A673 (cell line): ENCODE results near the gene SHC3. TPM values are rescaled to one million over a fixed set of nuclear protein-coding genes. Genes with fewer than 3 reads are reported as not detected.

Experiments used
- BruUV-seq: library from RNA; stranded (reverse); fragments of 400-500 nt; replicated peaks from 2 replicates; lab custom pipeline; 2021; lab: Mats Ljungman, UMichigan
- CTCF ChIA-PET: fragments of 300-600 bp; sonication (Branson Sonifier 250); formaldehyde crosslinking; loops from one replicate; lab custom pipeline; 2022; ENCODE audit warnings: antibody characterized with exemption; lab: Charles Lee
- POLR2A ChIA-PET: fragments of 300-600 bp; sonication (Branson Sonifier 250); formaldehyde crosslinking; loops from one replicate; lab custom pipeline; 2022; ENCODE audit warnings: antibody characterized with exemption; ENCODE audit not compliant: low non-redundant PET; lab: Charles Lee
- DNase-seq: peaks from one replicate; pipeline ENCODE4 v3.0.0-alpha.2; 2015; ENCODE audit warnings: low spot score
- H3K27ac ChIP-seq: fragments of 200-600 bp; sonication (generic); 2 replicates; pipeline ENCODE4 v1.5.1; 2016; ENCODE audit warnings: mixed run types, low read depth, mild to moderate bottlenecking, mixed read lengths, antibody characterized with exemption, low read length; ENCODE audit not compliant: poor library complexity, severe bottlenecking
- H3K27me3 ChIP-seq: fragments of 200-600 bp; sonication (generic); replicated peaks from 2 replicates; pipeline ENCODE4 v1.6.1; 2017; ENCODE audit warnings: mixed run types, low read depth, mild to moderate bottlenecking, mixed read lengths, antibody characterized with exemption, low read length; ENCODE audit not compliant: insufficient read depth, poor library complexity
- H3K36me3 ChIP-seq: fragments of 200-600 bp; sonication (generic); 2 replicates; pipeline ENCODE4 v1.6.1; 2016; ENCODE audit warnings: mixed run types, mild to moderate bottlenecking, mixed read lengths, antibody characterized with exemption, low read length; ENCODE audit not compliant: insufficient read depth, poor library complexity, severe bottlenecking
- H3K4me1 ChIP-seq: fragments of 200-600 bp; sonication (generic); 2 replicates; pipeline ENCODE4 v1.6.1; 2017; ENCODE audit warnings: mixed run types, mild to moderate bottlenecking, mixed read lengths, antibody characterized with exemption, low read length; ENCODE audit not compliant: insufficient read depth, poor library complexity, severe bottlenecking
- H3K4me3 ChIP-seq: fragments of 200-600 bp; sonication (generic); 2 replicates; pipeline ENCODE4 v1.5.1; 2016; ENCODE audit warnings: low read depth, mixed run types, mild to moderate bottlenecking, mixed read lengths, low read length; ENCODE audit not compliant: poor library complexity, severe bottlenecking
- H3K9me3 ChIP-seq: fragments of 200-600 bp; sonication (generic); 2 replicates; pipeline ENCODE4 v1.6.1; 2016; ENCODE audit warnings: mixed run types, low read depth, mild to moderate bottlenecking, mixed read lengths, antibody characterized with exemption, low read length; ENCODE audit not compliant: poor library complexity, severe bottlenecking
- CTCF ChIP-seq: fragments of 300-800, 200-600 bp; sonication (generic); conservative IDR thresholded peaks from 2 replicates; pipeline ENCODE4 v1.5.1; 2017; ENCODE audit warnings: low read depth, mild to moderate bottlenecking, antibody characterized with exemption, low read length, moderate library complexity, mixed read lengths
- EZH2 ChIP-seq: fragments of 200-600 bp; sonication (generic); IDR thresholded peaks from 2 replicates; pipeline ENCODE4 v1.6.1; 2017; ENCODE audit warnings: borderline replicate concordance, low read depth, mild to moderate bottlenecking, mixed read lengths, antibody characterized with exemption, low read length; ENCODE audit not compliant: poor library complexity, severe bottlenecking
- intact Hi-C: fragments of 100-400 bp; cut with micrococcal nuclease; formaldehyde crosslinking; loops from one replicate; pipeline ENCODE4 v1.10.0; 2022; ENCODE audit not compliant: unreplicated experiment
- total RNA-seq: library from RNA; stranded (reverse); gene quantifications from 2 replicates; pipeline ENCODE4 v1.2.3, GENCODE V29; 2021

SHC3 gene
- total RNA-seq, 1 experiment from 2014 or later = 6.6 TPM

- no TSS peak for BruUV-seq
- no peaks in the 10 kb centered on the region for H3K36me3 ChIP-seq
- intact Hi-C loops = loop anchor here (10.0 kb wide), 1 partner anchor 166 kb away; no protein-coding TSS in a partner anchor
Measured at GRCh38 chr9:89171231-89171630, 7.4 kb downstream of the SHC3 start.

GRCh38 chr9:89168901-89169813 lies 9.5 kb downstream of the SHC3 start:
- DNase-seq = no peak
- Histone ChIP-seq H3K36me3 (no peaks in the 10 kb centered on the region), H3K4me1 (peaks cover 3% of the 10 kb centered on the region), H3K4me3 (no peak overlapping the region), H3K9me3 (no peaks in the 10 kb centered on the region), H3K27ac (no peak overlapping the region), H3K27me3 (no peaks in the 10 kb centered on the region)
- no TSS peak for BruUV-seq
- ChIA-PET CTCF (no interaction called here), POLR2A (no interaction called here)
- no peak for TF ChIP-seq EZH2
- no peak for TF ChIP-seq CTCF
- intact Hi-C loops = no loop called here

More at GRCh38 chr9:89171231-89171630, 7.4 kb downstream of the SHC3 start:
- H3K4me3 ChIP-seq = no peak overlapping the region
- no peak for DNase-seq
- ChIA-PET CTCF (no interaction called here), POLR2A (no interaction called here)
- no peak overlapping the region for H3K27ac ChIP-seq
- no peaks in the 10 kb centered on the region for H3K27me3 ChIP-seq
- H3K9me3 ChIP-seq = no peaks in the 10 kb centered on the region
- peaks cover 4% of the 10 kb centered on the region for H3K4me1 ChIP-seq
- TF ChIP-seq EZH2 = no peak
- TF ChIP-seq CTCF = no peak

- Histone ChIP-seq H3K27me3 (no peaks in the 10 kb centered on the region), H3K27ac (no peak overlapping the region), H3K9me3 (no peaks in the 10 kb centered on the region), H3K4me1 (peaks cover 3% of the 10 kb centered on the region), H3K36me3 (no peaks in the 10 kb centered on the region), H3K4me3 (no peak overlapping the region)
- ChIA-PET CTCF (no interaction called here), POLR2A (no interaction called here)
- BruUV-seq = no TSS peak
- intact Hi-C loops = no loop called here
- DNase-seq = no peak
- no peak for TF ChIP-seq EZH2
- no peak for TF ChIP-seq CTCF
Measured at GRCh38 chr9:89167788-89168187, 10.8 kb downstream of the SHC3 start.
